ENCODE results near the gene RAPGEF1.

The RAPGEF1 gene

GRCh38 chr9:131735238-131736128, 4.4 kb downstream of the RAPGEF1 start:
- H3K4me3 ChIP-seq (ENCODE audit: low read depth, low read length): no peak overlapping the region
- DNase-seq (ENCODE audit: low read depth): no peak
- no peak for TF ChIP-seq POLR2A (IDR thresholded peaks at IDR 0.05; ENCODE audit: extremely low read depth, insufficient read length)
- TF ChIP-seq MYC (IDR thresholded peaks at IDR 0.05; ENCODE audit: low read depth, low read length): no peak
- TF ChIP-seq CTCF (IDR thresholded peaks at IDR 0.05; ENCODE audit: low read depth, low read length): no peak
- TF ChIP-seq, protein P1, sequence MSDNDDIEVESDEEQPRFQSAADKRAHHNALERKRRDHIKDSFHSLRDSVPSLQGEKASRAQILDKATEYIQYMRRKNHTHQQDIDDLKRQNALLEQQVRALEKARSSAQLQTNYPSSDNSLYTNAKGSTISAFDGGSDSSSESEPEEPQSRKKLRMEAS (IDR thresholded peaks at IDR 0.05; ENCODE audit: low read depth, low read length): no peak

DNA sequence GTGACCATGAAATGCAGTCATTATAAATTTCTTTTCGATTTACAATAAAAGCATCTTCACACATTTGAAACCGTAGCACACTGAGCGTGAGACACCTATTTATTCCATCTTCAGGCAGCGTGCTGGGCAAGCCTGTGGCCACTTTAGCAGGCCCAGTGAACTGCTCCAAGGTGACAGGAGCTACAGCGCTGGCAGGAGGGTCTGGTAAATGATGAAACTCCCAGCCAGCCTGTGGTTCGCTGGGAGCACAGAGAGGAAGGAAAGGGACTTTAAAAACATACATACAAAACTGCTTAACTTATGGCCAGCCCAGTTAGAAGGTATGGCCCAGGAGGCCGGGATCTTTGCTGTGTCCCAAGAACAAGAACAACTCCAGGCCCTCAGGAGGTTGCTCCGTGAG, 5.1 kb downstream of the RAPGEF1 start:
- peak; percentile 56 for DNase-seq (ENCODE audit: low read depth)
- H3K4me3 ChIP-seq (ENCODE audit: low read depth, low read length): no peak overlapping the region
- no peak for TF ChIP-seq CTCF (IDR thresholded peaks at IDR 0.05; ENCODE audit: low read depth, low read length)
- no peak for TF ChIP-seq POLR2A (IDR thresholded peaks at IDR 0.05; ENCODE audit: extremely low read depth, insufficient read length)
- TF ChIP-seq, protein P1 (IDR thresholded peaks at IDR 0.05; ENCODE audit: low read depth, low read length): no peak
- TF ChIP-seq MYC (IDR thresholded peaks at IDR 0.05; ENCODE audit: low read depth, low read length): no peak

GRCh38 chr9:131734165-131734610, 5.7 kb downstream of the RAPGEF1 start:
- TF ChIP-seq CTCF (IDR thresholded peaks at IDR 0.05; ENCODE audit: low read depth, low read length) (no peak), POLR2A (IDR thresholded peaks at IDR 0.05; ENCODE audit: extremely low read depth, insufficient read length) (no peak), MYC (IDR thresholded peaks at IDR 0.05; ENCODE audit: low read depth, low read length) (peak; percentile 50)
- TF ChIP-seq, protein P1 (IDR thresholded peaks at IDR 0.05; ENCODE audit: low read depth, low read length): peak; percentile 76
- DNase-seq (ENCODE audit: low read depth): peak; percentile 90
- peak overlapping the region; percentile 43 for H3K4me3 ChIP-seq (ENCODE audit: low read depth, low read length)

- TF ChIP-seq POLR2A (IDR thresholded peaks at IDR 0.05; ENCODE audit: extremely low read depth, insufficient read length) (no peak), MYC (IDR thresholded peaks at IDR 0.05; ENCODE audit: low read depth, low read length) (no peak; the same call in 1 of the 2 replicates), CTCF (IDR thresholded peaks at IDR 0.05; ENCODE audit: low read depth, low read length) (no peak)
- TF ChIP-seq, protein P1 (IDR thresholded peaks at IDR 0.05; ENCODE audit: low read depth, low read length): no peak
- DNase-seq (ENCODE audit: low read depth): peak; percentile 87
- peak overlapping the region; percentile 43 for H3K4me3 ChIP-seq (ENCODE audit: low read depth, low read length)
These were observed 6.3 kb downstream of the RAPGEF1 start for GRCh38 chr9:131733541-131734061.

GRCh38 chr9:131732636-131733289, 7.1 kb downstream of the RAPGEF1 start:
- H3K4me3 ChIP-seq (ENCODE audit: low read depth, low read length): no peak overlapping the region
- no peak for TF ChIP-seq POLR2A (IDR thresholded peaks at IDR 0.05; ENCODE audit: extremely low read depth, insufficient read length)
- TF ChIP-seq MYC (IDR thresholded peaks at IDR 0.05; ENCODE audit: low read depth, low read length): 0 out of 2 replicates have a peak, but pooled peaks have one; percentile 15
- peak; percentile 90 for DNase-seq (ENCODE audit: low read depth)
